Measurements from ENCODE around the gene FAP. TPM values are rescaled to one million over a fixed set of nuclear protein-coding genes. Genes with fewer than 3 reads are reported as not detected.

The FAP gene
- polyA plus RNA-seq, 1 experiment, result 135 TPM

- DNase-seq (ENCODE audit: low read depth), result no peak
- H3K4me3 ChIP-seq (ENCODE audit: low read depth, low read length), result no peak overlapping the region
- H3K27me3 ChIP-seq (ENCODE audit: control insufficient read depth, insufficient read depth, low read length), result peaks cover 2% of the 10 kb centered on the region; the same call in 1 of the 2 replicates
- TF ChIP-seq CTCF (IDR thresholded peaks at IDR 0.05; ENCODE audit: insufficient read depth, low read depth, low read length), result no peak
- no peaks in the 10 kb centered on the region for H3K36me3 ChIP-seq (ENCODE audit: control insufficient read depth, insufficient read depth, low read length)
- ChIA-PET POLR2A (interaction anchor here (0.5 to 0.6 kb wide), 2 partner anchors 36 to 710 kb away, joined by 3 read pairs; no protein-coding TSS in a partner anchor), CTCF (interaction anchor here (0.6 to 3.3 kb wide), 24 partner anchors 15 to 539 kb away, joined by 3 to 22 read pairs (median 4); no protein-coding TSS in a partner anchor)
Observed at GRCh38 chr2:162125138-162125537, 118.1 kb downstream of the FAP start.

DNA sequence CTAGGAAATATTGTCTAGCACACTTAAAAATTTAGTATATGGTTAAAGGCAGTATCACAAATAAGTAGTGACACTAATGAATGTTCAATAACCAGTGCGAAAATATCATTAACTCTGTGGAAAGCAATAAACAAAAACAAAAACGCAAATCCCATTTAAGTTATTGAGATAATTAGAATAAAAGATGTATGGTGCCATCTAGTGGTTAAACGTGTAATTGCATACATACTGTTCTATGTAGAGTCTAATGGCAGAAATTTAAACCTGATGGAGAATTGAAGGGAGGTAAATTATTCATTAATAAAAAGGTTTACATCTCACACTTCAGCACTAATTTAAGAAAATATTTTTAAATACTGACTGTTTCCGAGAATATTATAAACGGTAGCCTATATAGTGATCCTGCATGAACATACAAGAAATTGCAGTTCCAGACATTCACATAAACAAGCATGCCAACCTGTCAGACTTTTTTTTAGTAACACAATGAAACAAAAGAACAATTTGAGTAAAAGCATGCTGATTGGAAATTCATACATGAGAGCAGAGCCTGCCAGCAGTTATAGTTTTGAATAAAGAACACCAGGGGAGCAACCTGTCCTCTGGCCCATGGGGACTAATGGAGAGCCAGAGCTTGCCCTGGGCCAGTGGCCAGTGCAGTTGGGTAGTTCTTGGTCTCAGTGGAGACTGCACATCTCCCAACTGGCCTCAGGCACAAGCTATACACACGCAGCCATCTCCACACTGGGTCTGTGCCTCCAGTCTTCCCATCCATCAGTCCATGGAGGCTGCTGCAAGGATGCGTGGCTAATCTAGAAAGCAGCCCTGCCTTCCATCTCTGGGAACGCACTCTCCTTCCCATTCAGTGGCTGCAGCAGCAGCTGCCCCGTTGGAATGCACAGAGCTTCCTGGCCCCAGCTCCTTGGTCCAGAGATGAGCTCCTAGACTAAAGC, 119.2 kb downstream of the FAP start:
- Histone ChIP-seq H3K27me3 (ENCODE audit: control insufficient read depth, insufficient read depth, low read length) (peaks cover 2% of the 10 kb centered on the region; the same call in 1 of the 2 replicates), H3K36me3 (ENCODE audit: control insufficient read depth, insufficient read depth, low read length) (no peaks in the 10 kb centered on the region), H3K4me3 (ENCODE audit: low read depth, low read length) (no peak overlapping the region)
- TF ChIP-seq CTCF (IDR thresholded peaks at IDR 0.05; ENCODE audit: insufficient read depth, low read depth, low read length), result peak; percentile 51
- DNase-seq (ENCODE audit: low read depth), result no peak
- POLR2A ChIA-PET, result no interaction called here
- CTCF ChIA-PET, result interaction anchor here (0.7 to 3.3 kb wide), 20 partner anchors 9 to 537 kb away, joined by 3 to 22 read pairs (median 6); no protein-coding TSS in a partner anchor

Other genes starting within 250 kb of the FAP start
- 10.3 and 22.3 TPM in 2 replicates for gene DPP4, start 169.2 kb downstream of the FAP start, polyA plus RNA-seq (2011; rRNA removed)
- not detected in 2 replicates for gene GCG, start 91.2 kb downstream of the FAP start, polyA plus RNA-seq (2011; rRNA removed)
- 0.47 and 0.96 TPM in 2 replicates for gene IFIH1, start 75.2 kb upstream of the FAP start, polyA plus RNA-seq (2011; rRNA removed)
- gene GCA, start 100.7 kb upstream of the FAP start, polyA plus RNA-seq (2011; rRNA removed), result 5.2 and 6.2 TPM in 2 replicates